Stomach (tissue), 4 donors: ENCODE results near the gene PRKN.

Source experiments
- POLR2A ChIP-seq, 4 donors: fragments of 450-650 bp; IDR thresholded peaks; one replicate each; pipeline ENCODE4 v1.6.1; 2016; ENCODE audit warnings: antibody characterized with exemption in 4 of 4, control low read depth in 2 of 4, mild to moderate bottlenecking in 1 of 4, moderate library complexity in 1 of 4
- TF ChIP-seq, protein P1 (sequence below), 7 experiments: fragments of 450-650 bp in 4 of 7; fragments of 200-600 bp in 3 of 7; sonication (generic) in 3 of 7; IDR thresholded peaks; one replicate each; pipeline ENCODE4 v1.5.1; 2016 to 2019; ENCODE audit warnings: antibody characterized with exemption in 7 of 7, control low read depth in 2 of 7, mild to moderate bottlenecking in 1 of 7

DNA sequence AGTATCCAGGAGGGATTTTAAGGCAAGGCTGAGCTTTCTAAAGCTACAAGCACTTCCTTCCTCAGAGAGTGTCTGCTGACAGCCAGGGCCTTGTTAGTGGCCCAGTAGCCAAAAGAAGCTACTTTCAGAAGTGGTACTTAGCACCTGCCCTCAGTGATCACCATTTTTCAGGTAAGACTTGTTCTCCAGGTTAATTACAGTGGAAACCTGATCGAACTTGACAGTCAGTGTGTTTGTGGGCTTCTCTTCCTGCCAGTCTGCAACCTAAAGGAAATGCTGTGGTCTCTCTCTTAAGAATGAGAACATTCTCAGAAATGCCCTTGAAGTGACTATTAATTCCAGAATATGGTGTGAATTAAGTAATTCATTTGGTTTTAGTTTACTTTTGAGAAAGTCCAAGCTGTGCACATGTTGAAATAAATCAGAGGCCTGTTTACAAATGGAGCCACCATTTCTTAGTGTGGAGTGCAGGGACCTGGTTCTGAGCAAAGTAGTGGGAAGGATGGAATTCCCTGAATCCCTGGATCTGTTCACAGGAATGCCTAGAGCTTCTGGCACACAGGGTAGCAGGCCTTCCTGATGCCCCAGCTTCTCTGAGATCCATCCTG, 1268.5 kb downstream of the PRKN start:
- no peak for TF ChIP-seq POLR2A (IDR thresholded peaks at IDR 0.05)
- TF ChIP-seq, protein P1, sequence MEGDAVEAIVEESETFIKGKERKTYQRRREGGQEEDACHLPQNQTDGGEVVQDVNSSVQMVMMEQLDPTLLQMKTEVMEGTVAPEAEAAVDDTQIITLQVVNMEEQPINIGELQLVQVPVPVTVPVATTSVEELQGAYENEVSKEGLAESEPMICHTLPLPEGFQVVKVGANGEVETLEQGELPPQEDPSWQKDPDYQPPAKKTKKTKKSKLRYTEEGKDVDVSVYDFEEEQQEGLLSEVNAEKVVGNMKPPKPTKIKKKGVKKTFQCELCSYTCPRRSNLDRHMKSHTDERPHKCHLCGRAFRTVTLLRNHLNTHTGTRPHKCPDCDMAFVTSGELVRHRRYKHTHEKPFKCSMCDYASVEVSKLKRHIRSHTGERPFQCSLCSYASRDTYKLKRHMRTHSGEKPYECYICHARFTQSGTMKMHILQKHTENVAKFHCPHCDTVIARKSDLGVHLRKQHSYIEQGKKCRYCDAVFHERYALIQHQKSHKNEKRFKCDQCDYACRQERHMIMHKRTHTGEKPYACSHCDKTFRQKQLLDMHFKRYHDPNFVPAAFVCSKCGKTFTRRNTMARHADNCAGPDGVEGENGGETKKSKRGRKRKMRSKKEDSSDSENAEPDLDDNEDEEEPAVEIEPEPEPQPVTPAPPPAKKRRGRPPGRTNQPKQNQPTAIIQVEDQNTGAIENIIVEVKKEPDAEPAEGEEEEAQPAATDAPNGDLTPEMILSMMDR (IDR thresholded peaks at IDR 0.05), result no peak
